ENCODE measurements around the gene PCDHGA6. TPM values are rescaled to one million over a fixed set of nuclear protein-coding genes. Genes with fewer than 3 reads are reported as not detected.
A peak's percentile ranks its signal among the peaks of the same experiment; 100 is the strongest.
"Not testable (repeated sequence)": the region's sequence is repeated elsewhere in the genome, so short reads cannot be mapped to it uniquely, and the experiment has no call there.

Gene PCDHGA6
- polyA plus RNA-seq (ENCODE audit: insufficient read length in 4 of 4) = 10 to 100 TPM in 1 of 4 donors, 1 to 10 TPM in 3; 4.9 to 11.1 (median 7.1) TPM

GRCh38 chr5:141373673-141374317 lies at the start of gene PCDHGA6:
Gene PCDHGA6 (plus strand): TSS chr5:141373891. CDS start chr5:141374084, 193 bp downstream.
- DNase-seq (ENCODE audit: low read depth in 4 of 4, low spot score in 3 of 4) = no peak

- DNase-seq (ENCODE audit: low read depth in 4 of 4, low spot score in 3 of 4) = no peak
Measured at GRCh38 chr5:141326088-141326854, 47.4 kb upstream of the PCDHGA6 start.

- no peak for DNase-seq (ENCODE audit: low read depth in 4 of 4, low spot score in 3 of 4)
Measured at GRCh38 chr5:141328231-141328630, 45.5 kb upstream of the PCDHGA6 start.

GRCh38 chr5:141330299-141331080 lies 43.2 kb upstream of the PCDHGA6 start, which contains the start of gene PCDHGA1:
Gene PCDHGA1 (plus strand): TSS chr5:141330514.
- DNase-seq (ENCODE audit: low read depth in 4 of 4, low spot score in 3 of 4) = no peak

- DNase-seq (ENCODE audit: low read depth in 4 of 4, low spot score in 3 of 4) = not testable (repeated sequence)
Measured at GRCh38 chr5:141332571-141332970, 41.1 kb upstream of the PCDHGA6 start.

GRCh38 chr5:141338538-141339306 lies 35.0 kb upstream of the PCDHGA6 start, which contains the start of gene PCDHGA2:
Gene PCDHGA2 (plus strand): TSS chr5:141338760.
- DNase-seq (ENCODE audit: low read depth in 4 of 4, low spot score in 3 of 4) = peak in 1 of 4 donors; percentile 39

GRCh38 chr5:141340781-141341354 lies 32.8 kb upstream of the PCDHGA6 start:
- DNase-seq (ENCODE audit: low read depth in 4 of 4, low spot score in 3 of 4) = not testable (repeated sequence)

- DNase-seq (ENCODE audit: low read depth in 4 of 4, low spot score in 3 of 4) = no peak
Measured at GRCh38 chr5:141342773-141343172, 30.9 kb upstream of the PCDHGA6 start.

- DNase-seq (ENCODE audit: low read depth in 4 of 4, low spot score in 3 of 4) = no peak
Measured at GRCh38 chr5:141343242-141343952, 30.3 kb upstream of the PCDHGA6 start, which contains the start of gene PCDHGA3. Gene PCDHGA3 (plus strand): TSS chr5:141343829. CDS start chr5:141344034, 205 bp downstream.

- no peak for DNase-seq (ENCODE audit: low read depth in 4 of 4, low spot score in 3 of 4)
Measured at GRCh38 chr5:141343953-141344463, 29.7 kb upstream of the PCDHGA6 start.

GRCh38 chr5:141345327-141345726 lies 28.4 kb upstream of the PCDHGA6 start:
- no peak for DNase-seq (ENCODE audit: low read depth in 4 of 4, low spot score in 3 of 4)

GRCh38 chr5:141346017-141346416 lies 27.7 kb upstream of the PCDHGA6 start:
- DNase-seq (ENCODE audit: low read depth in 4 of 4, low spot score in 3 of 4) = not testable (repeated sequence)

- no peak for DNase-seq (ENCODE audit: low read depth in 4 of 4, low spot score in 3 of 4)
Measured at GRCh38 chr5:141349917-141350619, 23.6 kb upstream of the PCDHGA6 start, which contains the start of gene PCDHGB1. Gene PCDHGB1 (plus strand): TSS chr5:141350099. CDS start chr5:141350261, 162 bp downstream.

- DNase-seq (ENCODE audit: low read depth in 4 of 4, low spot score in 3 of 4) = no peak
Measured at GRCh38 chr5:141351591-141351990, 22.1 kb upstream of the PCDHGA6 start.

GRCh38 chr5:141354900-141355469 lies 18.7 kb upstream of the PCDHGA6 start, which contains the start of gene PCDHGA4:
Gene PCDHGA4 (plus strand): TSS chr5:141355021. CDS start chr5:141355108, 87 bp downstream.
- DNase-seq (ENCODE audit: low read depth in 4 of 4, low spot score in 3 of 4) = no peak

- DNase-seq (ENCODE audit: low read depth in 4 of 4, low spot score in 3 of 4) = no peak
Measured at GRCh38 chr5:141355641-141356040, 18.1 kb upstream of the PCDHGA6 start.

- no peak for DNase-seq (ENCODE audit: low read depth in 4 of 4, low spot score in 3 of 4)
Measured at GRCh38 chr5:141356133-141356532, 17.6 kb upstream of the PCDHGA6 start.

GRCh38 chr5:141356950-141357349 lies 16.7 kb upstream of the PCDHGA6 start:
- DNase-seq (ENCODE audit: low read depth in 4 of 4, low spot score in 3 of 4) = no peak

Measured in left renal pelvis (tissue), 4 donors.